ENCODE data around the gene ADAMTSL1. TPM values are rescaled to one million over a fixed set of nuclear protein-coding genes. Genes with fewer than 3 reads are reported as not detected.

ADAMTSL1 gene
- total and polyA plus RNA-seq, 2 experiments from 2014 or later, result 2.3 to 5.0 TPM

DNA sequence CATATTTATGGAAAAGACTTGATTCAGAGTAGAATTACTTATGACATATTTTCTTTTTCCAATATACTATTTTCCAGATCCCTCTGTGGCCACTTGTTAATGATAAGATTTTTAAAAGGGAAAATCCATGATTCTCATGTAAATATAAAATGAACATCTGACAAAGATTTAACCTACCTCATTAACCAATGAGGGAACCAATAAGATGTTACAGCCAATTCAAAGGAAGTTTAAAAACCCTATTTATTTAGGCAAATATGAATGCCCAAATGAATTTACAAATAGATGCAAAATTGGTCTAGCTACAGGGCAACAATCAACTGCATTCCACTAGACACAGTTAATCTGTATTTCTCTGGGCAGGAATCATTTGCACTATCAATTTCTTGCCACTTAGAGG is 226.8 kb downstream of the ADAMTSL1 start:
- Histone ChIP-seq H3K36me3 (ENCODE audit: insufficient read depth) (no peaks in the 10 kb centered on the region), H3F3A (replicated peaks; ENCODE audit: low read depth) (no peaks in the 10 kb centered on the region), H3K79me2 (replicated peaks; ENCODE audit: insufficient read depth) (no peaks in the 10 kb centered on the region), H3K4me3 (no peak overlapping the region), H3K27me3 (ENCODE audit: insufficient read depth) (no peaks in the 10 kb centered on the region), H3K9me2 (ENCODE audit: insufficient read depth) (no peaks in the 10 kb centered on the region), H3K4me2 (no peak overlapping the region), H4K20me1 (replicated peaks; ENCODE audit: insufficient read depth) (no peaks in the 10 kb centered on the region), H3K4me1 (ENCODE audit: insufficient read depth) (no peaks in the 10 kb centered on the region), H3K27ac (ENCODE audit: low read depth) (no peak overlapping the region), H2AFZ (no peak overlapping the region)
- no peak overlapping the region for H3K4me3 Mint-ChIP-seq
- DNase-seq (ENCODE audit: low spot score) (no peak), ATAC-seq (no peak)
- H3K9me3 Mint-ChIP-seq, result peaks cover 16% of the 10 kb centered on the region
- H3K27me3 Mint-ChIP-seq (ENCODE audit: insufficient read depth, low read depth, poor library complexity), result peaks cover 1% of the 10 kb centered on the region
- no peak for TF ChIP-seq ZNF331 (CRISPR knock-in tag; IDR thresholded peaks at IDR 0.05; ENCODE audit: low read depth)
- TF ChIP-seq JUNB (IDR thresholded peaks at IDR 0.05; ENCODE audit: unreplicated experiment), result no peak
- TF ChIP-seq, protein P1, sequence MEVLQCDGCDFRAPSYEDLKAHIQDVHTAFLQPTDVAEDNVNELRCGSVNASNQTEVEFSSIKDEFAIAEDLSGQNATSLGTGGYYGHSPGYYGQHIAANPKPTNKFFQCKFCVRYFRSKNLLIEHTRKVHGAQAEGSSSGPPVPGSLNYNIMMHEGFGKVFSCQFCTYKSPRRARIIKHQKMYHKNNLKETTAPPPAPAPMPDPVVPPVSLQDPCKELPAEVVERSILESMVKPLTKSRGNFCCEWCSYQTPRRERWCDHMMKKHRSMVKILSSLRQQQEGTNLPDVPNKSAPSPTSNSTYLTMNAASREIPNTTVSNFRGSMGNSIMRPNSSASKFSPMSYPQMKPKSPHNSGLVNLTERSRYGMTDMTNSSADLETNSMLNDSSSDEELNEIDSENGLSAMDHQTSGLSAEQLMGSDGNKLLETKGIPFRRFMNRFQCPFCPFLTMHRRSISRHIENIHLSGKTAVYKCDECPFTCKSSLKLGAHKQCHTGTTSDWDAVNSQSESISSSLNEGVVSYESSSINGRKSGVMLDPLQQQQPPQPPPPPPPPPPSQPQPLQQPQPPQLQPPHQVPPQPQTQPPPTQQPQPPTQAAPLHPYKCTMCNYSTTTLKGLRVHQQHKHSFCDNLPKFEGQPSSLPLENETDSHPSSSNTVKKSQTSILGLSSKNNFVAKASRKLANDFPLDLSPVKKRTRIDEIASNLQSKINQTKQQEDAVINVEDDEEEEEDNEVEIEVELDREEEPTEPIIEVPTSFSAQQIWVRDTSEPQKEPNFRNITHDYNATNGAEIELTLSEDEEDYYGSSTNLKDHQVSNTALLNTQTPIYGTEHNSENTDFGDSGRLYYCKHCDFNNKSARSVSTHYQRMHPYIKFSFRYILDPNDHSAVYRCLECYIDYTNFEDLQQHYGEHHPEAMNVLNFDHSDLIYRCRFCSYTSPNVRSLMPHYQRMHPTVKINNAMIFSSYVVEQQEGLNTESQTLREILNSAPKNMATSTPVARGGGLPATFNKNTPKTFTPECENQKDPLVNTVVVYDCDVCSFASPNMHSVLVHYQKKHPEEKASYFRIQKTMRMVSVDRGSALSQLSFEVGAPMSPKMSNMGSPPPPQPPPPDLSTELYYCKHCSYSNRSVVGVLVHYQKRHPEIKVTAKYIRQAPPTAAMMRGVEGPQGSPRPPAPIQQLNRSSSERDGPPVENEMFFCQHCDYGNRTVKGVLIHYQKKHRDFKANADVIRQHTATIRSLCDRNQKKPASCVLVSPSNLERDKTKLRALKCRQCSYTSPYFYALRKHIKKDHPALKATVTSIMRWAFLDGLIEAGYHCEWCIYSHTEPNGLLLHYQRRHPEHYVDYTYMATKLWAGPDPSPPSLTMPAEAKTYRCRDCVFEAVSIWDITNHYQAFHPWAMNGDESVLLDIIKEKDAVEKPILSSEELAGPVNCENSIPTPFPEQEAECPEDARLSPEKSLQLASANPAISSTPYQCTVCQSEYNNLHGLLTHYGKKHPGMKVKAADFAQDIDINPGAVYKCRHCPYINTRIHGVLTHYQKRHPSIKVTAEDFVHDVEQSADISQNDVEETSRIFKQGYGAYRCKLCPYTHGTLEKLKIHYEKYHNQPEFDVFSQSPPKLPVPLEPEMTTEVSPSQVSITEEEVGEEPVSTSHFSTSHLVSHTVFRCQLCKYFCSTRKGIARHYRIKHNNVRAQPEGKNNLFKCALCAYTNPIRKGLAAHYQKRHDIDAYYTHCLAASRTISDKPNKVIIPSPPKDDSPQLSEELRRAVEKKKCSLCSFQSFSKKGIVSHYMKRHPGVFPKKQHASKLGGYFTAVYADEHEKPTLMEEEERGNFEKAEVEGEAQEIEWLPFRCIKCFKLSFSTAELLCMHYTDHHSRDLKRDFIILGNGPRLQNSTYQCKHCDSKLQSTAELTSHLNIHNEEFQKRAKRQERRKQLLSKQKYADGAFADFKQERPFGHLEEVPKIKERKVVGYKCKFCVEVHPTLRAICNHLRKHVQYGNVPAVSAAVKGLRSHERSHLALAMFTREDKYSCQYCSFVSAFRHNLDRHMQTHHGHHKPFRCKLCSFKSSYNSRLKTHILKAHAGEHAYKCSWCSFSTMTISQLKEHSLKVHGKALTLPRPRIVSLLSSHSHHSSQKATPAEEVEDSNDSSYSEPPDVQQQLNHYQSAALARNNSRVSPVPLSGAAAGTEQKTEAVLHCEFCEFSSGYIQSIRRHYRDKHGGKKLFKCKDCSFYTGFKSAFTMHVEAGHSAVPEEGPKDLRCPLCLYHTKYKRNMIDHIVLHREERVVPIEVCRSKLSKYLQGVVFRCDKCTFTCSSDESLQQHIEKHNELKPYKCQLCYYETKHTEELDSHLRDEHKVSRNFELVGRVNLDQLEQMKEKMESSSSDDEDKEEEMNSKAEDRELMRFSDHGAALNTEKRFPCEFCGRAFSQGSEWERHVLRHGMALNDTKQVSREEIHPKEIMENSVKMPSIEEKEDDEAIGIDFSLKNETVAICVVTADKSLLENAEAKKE (CRISPR knock-in tag; IDR thresholded peaks at IDR 0.05), result no peak
- TF ChIP-seq, protein P2, sequence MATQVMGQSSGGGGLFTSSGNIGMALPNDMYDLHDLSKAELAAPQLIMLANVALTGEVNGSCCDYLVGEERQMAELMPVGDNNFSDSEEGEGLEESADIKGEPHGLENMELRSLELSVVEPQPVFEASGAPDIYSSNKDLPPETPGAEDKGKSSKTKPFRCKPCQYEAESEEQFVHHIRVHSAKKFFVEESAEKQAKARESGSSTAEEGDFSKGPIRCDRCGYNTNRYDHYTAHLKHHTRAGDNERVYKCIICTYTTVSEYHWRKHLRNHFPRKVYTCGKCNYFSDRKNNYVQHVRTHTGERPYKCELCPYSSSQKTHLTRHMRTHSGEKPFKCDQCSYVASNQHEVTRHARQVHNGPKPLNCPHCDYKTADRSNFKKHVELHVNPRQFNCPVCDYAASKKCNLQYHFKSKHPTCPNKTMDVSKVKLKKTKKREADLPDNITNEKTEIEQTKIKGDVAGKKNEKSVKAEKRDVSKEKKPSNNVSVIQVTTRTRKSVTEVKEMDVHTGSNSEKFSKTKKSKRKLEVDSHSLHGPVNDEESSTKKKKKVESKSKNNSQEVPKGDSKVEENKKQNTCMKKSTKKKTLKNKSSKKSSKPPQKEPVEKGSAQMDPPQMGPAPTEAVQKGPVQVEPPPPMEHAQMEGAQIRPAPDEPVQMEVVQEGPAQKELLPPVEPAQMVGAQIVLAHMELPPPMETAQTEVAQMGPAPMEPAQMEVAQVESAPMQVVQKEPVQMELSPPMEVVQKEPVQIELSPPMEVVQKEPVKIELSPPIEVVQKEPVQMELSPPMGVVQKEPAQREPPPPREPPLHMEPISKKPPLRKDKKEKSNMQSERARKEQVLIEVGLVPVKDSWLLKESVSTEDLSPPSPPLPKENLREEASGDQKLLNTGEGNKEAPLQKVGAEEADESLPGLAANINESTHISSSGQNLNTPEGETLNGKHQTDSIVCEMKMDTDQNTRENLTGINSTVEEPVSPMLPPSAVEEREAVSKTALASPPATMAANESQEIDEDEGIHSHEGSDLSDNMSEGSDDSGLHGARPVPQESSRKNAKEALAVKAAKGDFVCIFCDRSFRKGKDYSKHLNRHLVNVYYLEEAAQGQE (IDR thresholded peaks at IDR 0.05; ENCODE audit: unreplicated experiment), result no peak
- no peak for TF ChIP-seq EZH2 (IDR thresholded peaks at IDR 0.05; ENCODE audit: low read depth, unreplicated experiment)
- TF ChIP-seq, protein P3, sequence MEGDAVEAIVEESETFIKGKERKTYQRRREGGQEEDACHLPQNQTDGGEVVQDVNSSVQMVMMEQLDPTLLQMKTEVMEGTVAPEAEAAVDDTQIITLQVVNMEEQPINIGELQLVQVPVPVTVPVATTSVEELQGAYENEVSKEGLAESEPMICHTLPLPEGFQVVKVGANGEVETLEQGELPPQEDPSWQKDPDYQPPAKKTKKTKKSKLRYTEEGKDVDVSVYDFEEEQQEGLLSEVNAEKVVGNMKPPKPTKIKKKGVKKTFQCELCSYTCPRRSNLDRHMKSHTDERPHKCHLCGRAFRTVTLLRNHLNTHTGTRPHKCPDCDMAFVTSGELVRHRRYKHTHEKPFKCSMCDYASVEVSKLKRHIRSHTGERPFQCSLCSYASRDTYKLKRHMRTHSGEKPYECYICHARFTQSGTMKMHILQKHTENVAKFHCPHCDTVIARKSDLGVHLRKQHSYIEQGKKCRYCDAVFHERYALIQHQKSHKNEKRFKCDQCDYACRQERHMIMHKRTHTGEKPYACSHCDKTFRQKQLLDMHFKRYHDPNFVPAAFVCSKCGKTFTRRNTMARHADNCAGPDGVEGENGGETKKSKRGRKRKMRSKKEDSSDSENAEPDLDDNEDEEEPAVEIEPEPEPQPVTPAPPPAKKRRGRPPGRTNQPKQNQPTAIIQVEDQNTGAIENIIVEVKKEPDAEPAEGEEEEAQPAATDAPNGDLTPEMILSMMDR (conservative IDR thresholded peaks at IDR 0.05; ENCODE audit: low read depth in 2 of 2), result no peak
- no peak for TF ChIP-seq ZNF114 (CRISPR knock-in tag; IDR thresholded peaks at IDR 0.05)
- no peak for TF ChIP-seq NANOG (IDR thresholded peaks at IDR 0.05; ENCODE audit: borderline replicate concordance)
- no peak for TF ChIP-seq EZH2phosphoT487 (IDR thresholded peaks at IDR 0.05; ENCODE audit: unreplicated experiment)
- TF ChIP-seq, protein P4, sequence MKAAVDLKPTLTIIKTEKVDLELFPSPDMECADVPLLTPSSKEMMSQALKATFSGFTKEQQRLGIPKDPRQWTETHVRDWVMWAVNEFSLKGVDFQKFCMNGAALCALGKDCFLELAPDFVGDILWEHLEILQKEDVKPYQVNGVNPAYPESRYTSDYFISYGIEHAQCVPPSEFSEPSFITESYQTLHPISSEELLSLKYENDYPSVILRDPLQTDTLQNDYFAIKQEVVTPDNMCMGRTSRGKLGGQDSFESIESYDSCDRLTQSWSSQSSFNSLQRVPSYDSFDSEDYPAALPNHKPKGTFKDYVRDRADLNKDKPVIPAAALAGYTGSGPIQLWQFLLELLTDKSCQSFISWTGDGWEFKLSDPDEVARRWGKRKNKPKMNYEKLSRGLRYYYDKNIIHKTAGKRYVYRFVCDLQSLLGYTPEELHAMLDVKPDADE (IDR thresholded peaks at IDR 0.05), result no peak
- TF ChIP-seq POLR2AphosphoS5 (IDR thresholded peaks at IDR 0.05; ENCODE audit: low read depth), result no peak
- TF ChIP-seq CREB1 (CRISPR knock-in tag; IDR thresholded peaks at IDR 0.05; ENCODE audit: low read depth), result no peak
- no peak for TF ChIP-seq STAT1 (IDR thresholded peaks at IDR 0.05; ENCODE audit: unreplicated experiment)
- H3K27ac Mint-ChIP-seq, result no peak overlapping the region
- H3K36me3 Mint-ChIP-seq (ENCODE audit: low read depth), result peaks cover 16% of the 10 kb centered on the region
- no peaks in the 10 kb centered on the region for H3K4me1 Mint-ChIP-seq
